HG02840 (cell line): ENCODE data around the gene CHD2.
A peak's percentile ranks its signal among the peaks of the same experiment; 100 is the strongest.
"Not testable (repeated sequence)": the region's sequence is repeated elsewhere in the genome, so short reads cannot be mapped to it uniquely, and the experiment has no call there.

Experiments
- ATAC-seq: cut with Tn5 transposase; IDR thresholded peaks from one replicate; pipeline ENCODE4 v1.9.1; 2021; ENCODE audit warnings: mild to moderate bottlenecking, moderate library complexity, moderate number of reproducible peaks; ENCODE audit not compliant: unreplicated experiment, low FRiP score

The CHD2 gene

GRCh38 chr15:93031103-93031464, 131.0 kb downstream of the CHD2 start:
- ATAC-seq, result no peak

- not testable (repeated sequence) for ATAC-seq
Observed at GRCh38 chr15:93031557-93032384, 131.6 kb downstream of the CHD2 start.

GRCh38 chr15:93032515-93033206, 132.5 kb downstream of the CHD2 start:
- not testable (repeated sequence) for ATAC-seq

- no peak for ATAC-seq
Observed at GRCh38 chr15:93033434-93034045, 133.4 kb downstream of the CHD2 start.

- no peak for ATAC-seq
Observed at GRCh38 chr15:93034512-93034911, 134.4 kb downstream of the CHD2 start.

- ATAC-seq, result no peak
Observed at GRCh38 chr15:93035092-93035915, 135.2 kb downstream of the CHD2 start.

GRCh38 chr15:93035953-93036810, 136.1 kb downstream of the CHD2 start:
- ATAC-seq, result peak; percentile 71

- no peak for ATAC-seq
Observed at GRCh38 chr15:93036951-93037819, 137.1 kb downstream of the CHD2 start.

GRCh38 chr15:93037820-93038705, 137.9 kb downstream of the CHD2 start:
- no peak for ATAC-seq

GRCh38 chr15:93039562-93040287, 139.6 kb downstream of the CHD2 start:
- ATAC-seq, result not testable (repeated sequence)

GRCh38 chr15:93040288-93041158, 140.4 kb downstream of the CHD2 start:
- ATAC-seq, result no peak

- no peak for ATAC-seq
Observed at GRCh38 chr15:93041159-93041547, 141.0 kb downstream of the CHD2 start.

GRCh38 chr15:93042211-93042610, 142.1 kb downstream of the CHD2 start:
- ATAC-seq, result no peak

- no peak for ATAC-seq
Observed at GRCh38 chr15:93042691-93043378, 142.7 kb downstream of the CHD2 start.

GRCh38 chr15:93043621-93044300, 143.6 kb downstream of the CHD2 start:
- ATAC-seq, result no peak
